HG03571 (cell line): ENCODE data around the gene GPR146.

Experiments used
- ATAC-seq: cut with Tn5 transposase; IDR thresholded peaks from one replicate; pipeline ENCODE4 v1.9.1; 2021; ENCODE audit not compliant: unreplicated experiment

Gene GPR146

GRCh38 chr7:1011297-1012003 is 32.9 kb upstream of the GPR146 start:
- no peak for ATAC-seq

- no peak for ATAC-seq
Observed at GRCh38 chr7:1012004-1012715, 32.2 kb upstream of the GPR146 start.

GRCh38 chr7:1012716-1013095 is 31.6 kb upstream of the GPR146 start:
- ATAC-seq = no peak

- ATAC-seq = no peak
Observed at GRCh38 chr7:1013581-1013980, 30.8 kb upstream of the GPR146 start.

GRCh38 chr7:1014681-1015080 is 29.7 kb upstream of the GPR146 start:
- ATAC-seq = no peak

GRCh38 chr7:1015196-1016121 is 28.9 kb upstream of the GPR146 start:
- ATAC-seq = no peak

GRCh38 chr7:1016577-1017531 is 27.5 kb upstream of the GPR146 start:
- no peak for ATAC-seq

GRCh38 chr7:1017586-1018333 is 26.6 kb upstream of the GPR146 start:
- ATAC-seq = no peak

- ATAC-seq = no peak
Observed at GRCh38 chr7:1018334-1018695, 26.0 kb upstream of the GPR146 start.

GRCh38 chr7:1019255-1019785 is 25.0 kb upstream of the GPR146 start:
- ATAC-seq = no peak

GRCh38 chr7:1019789-1020610 is 24.3 kb upstream of the GPR146 start:
- ATAC-seq = no peak

GRCh38 chr7:1020849-1021251 is 23.5 kb upstream of the GPR146 start:
- ATAC-seq = no peak

GRCh38 chr7:1021366-1021765 is 23.0 kb upstream of the GPR146 start:
- no peak for ATAC-seq

GRCh38 chr7:1021931-1022330 is 22.4 kb upstream of the GPR146 start:
- ATAC-seq = no peak

- ATAC-seq = no peak
Observed at GRCh38 chr7:1022356-1022755, 22.0 kb upstream of the GPR146 start.

GRCh38 chr7:1022801-1023465 is 21.4 kb upstream of the GPR146 start:
- ATAC-seq = no peak

GRCh38 chr7:1024331-1024841 is 20.0 kb upstream of the GPR146 start:
- peak; percentile 56 for ATAC-seq
